ENCODE data around the gene GRM7. TPM values are rescaled to one million over a fixed set of nuclear protein-coding genes. Genes with fewer than 3 reads are reported as not detected.
"Not testable (repeated sequence)": the region's sequence is repeated elsewhere in the genome, so short reads cannot be mapped to it uniquely, and the experiment has no call there.

The GRM7 gene
- total and polyA plus RNA-seq, 5 donors from 2014 or later = not detected

- no peak overlapping the region for H3K27ac Mint-ChIP-seq
- Histone ChIP-seq H3K27me3 (ENCODE audit: control insufficient read depth, insufficient read depth, low read length) (no peaks in the 10 kb centered on the region), H3K36me3 (ENCODE audit: control insufficient read depth, insufficient read depth, low read length) (no peaks in the 10 kb centered on the region), H3K4me1 (ENCODE audit: control insufficient read depth, insufficient read depth, low read length, poor library complexity, severe bottlenecking) (no peaks in the 10 kb centered on the region), H3K9me3 (ENCODE audit: control insufficient read depth in 2 of 2, low read length in 2 of 2) (no peaks in the 10 kb centered on the region), H3K27ac (ENCODE audit: insufficient read depth, low read length, poor library complexity, severe bottlenecking) (no peak overlapping the region), H3K4me3 (ENCODE audit: low read depth, low read length) (no peak overlapping the region)
- no peak overlapping the region for H3K4me3 Mint-ChIP-seq
- no peak for DNase-seq
- no peak for ATAC-seq (ENCODE audit: low read depth in 2 of 2)
- H3K4me1 Mint-ChIP-seq = no peaks in the 10 kb centered on the region
- H3K9me3 Mint-ChIP-seq = peaks cover 0 to 5% (median 2%) of the 10 kb centered on the region in 7 donors
- no peaks in the 10 kb centered on the region for H3K36me3 Mint-ChIP-seq
- H3K27me3 Mint-ChIP-seq = no peaks in the 10 kb centered on the region
Measured at GRCh38 chr3:6915898-6916297, 55.0 kb downstream of the GRM7 start.

- Histone ChIP-seq H3K4me3 (ENCODE audit: low read depth, low read length) (no peak overlapping the region), H3K27me3 (ENCODE audit: control insufficient read depth, insufficient read depth, low read length) (no peaks in the 10 kb centered on the region), H3K9me3 (ENCODE audit: control insufficient read depth in 2 of 2, low read length in 2 of 2) (no peaks in the 10 kb centered on the region), H3K27ac (ENCODE audit: insufficient read depth, low read length, poor library complexity, severe bottlenecking) (no peak overlapping the region), H3K4me1 (ENCODE audit: control insufficient read depth, insufficient read depth, low read length, poor library complexity, severe bottlenecking) (no peaks in the 10 kb centered on the region), H3K36me3 (ENCODE audit: control insufficient read depth, insufficient read depth, low read length) (no peaks in the 10 kb centered on the region)
- DNase-seq (no peak), ATAC-seq (ENCODE audit: low read depth in 2 of 2) (no peak)
- H3K4me1 Mint-ChIP-seq = no peaks in the 10 kb centered on the region
- H3K9me3 Mint-ChIP-seq = peaks cover 1 to 10% (median 4%) of the 10 kb centered on the region in 7 donors
- H3K36me3 Mint-ChIP-seq = no peaks in the 10 kb centered on the region
- H3K4me3 Mint-ChIP-seq = no peak overlapping the region
- H3K27ac Mint-ChIP-seq = no peak overlapping the region
- no peaks in the 10 kb centered on the region for H3K27me3 Mint-ChIP-seq
Measured at GRCh38 chr3:6921066-6921465, 60.2 kb downstream of the GRM7 start.

GRCh38 chr3:6921876-6922275 is 61.0 kb downstream of the GRM7 start:
- no peak overlapping the region for H3K27ac Mint-ChIP-seq
- no peaks in the 10 kb centered on the region for H3K4me1 ChIP-seq (ENCODE audit: control insufficient read depth, insufficient read depth, low read length, poor library complexity, severe bottlenecking)
- ATAC-seq (ENCODE audit: low read depth in 2 of 2) (no peak), DNase-seq (no peak)
- no peaks in the 10 kb centered on the region for H3K27me3 ChIP-seq (ENCODE audit: control insufficient read depth, insufficient read depth, low read length)
- no peak overlapping the region for H3K4me3 ChIP-seq (ENCODE audit: low read depth, low read length)
- H3K36me3 Mint-ChIP-seq = no peaks in the 10 kb centered on the region
- no peak overlapping the region for H3K4me3 Mint-ChIP-seq
- H3K27me3 Mint-ChIP-seq = no peaks in the 10 kb centered on the region
- peaks cover 1 to 10% (median 4%) of the 10 kb centered on the region in 7 donors for H3K9me3 Mint-ChIP-seq
- no peaks in the 10 kb centered on the region for H3K4me1 Mint-ChIP-seq
- no peaks in the 10 kb centered on the region for H3K9me3 ChIP-seq (ENCODE audit: control insufficient read depth in 2 of 2, low read length in 2 of 2)
- H3K36me3 ChIP-seq (ENCODE audit: control insufficient read depth, insufficient read depth, low read length) = no peaks in the 10 kb centered on the region
- H3K27ac ChIP-seq (ENCODE audit: insufficient read depth, low read length, poor library complexity, severe bottlenecking) = no peak overlapping the region

- Histone ChIP-seq H3K4me1 (ENCODE audit: control insufficient read depth, insufficient read depth, low read length, poor library complexity, severe bottlenecking) (no peaks in the 10 kb centered on the region), H3K36me3 (ENCODE audit: control insufficient read depth, insufficient read depth, low read length) (no peaks in the 10 kb centered on the region), H3K27ac (ENCODE audit: insufficient read depth, low read length, poor library complexity, severe bottlenecking) (no peak overlapping the region), H3K4me3 (ENCODE audit: low read depth, low read length) (no peak overlapping the region), H3K27me3 (ENCODE audit: control insufficient read depth, insufficient read depth, low read length) (no peaks in the 10 kb centered on the region), H3K9me3 (ENCODE audit: control insufficient read depth in 2 of 2, low read length in 2 of 2) (no peaks in the 10 kb centered on the region)
- H3K4me1 Mint-ChIP-seq = no peaks in the 10 kb centered on the region
- H3K4me3 Mint-ChIP-seq = no peak overlapping the region
- H3K27ac Mint-ChIP-seq = no peak overlapping the region
- DNase-seq (no peak), ATAC-seq (ENCODE audit: low read depth in 2 of 2) (no peak)
- no peaks in the 10 kb centered on the region for H3K36me3 Mint-ChIP-seq
- no peaks in the 10 kb centered on the region for H3K27me3 Mint-ChIP-seq
- H3K9me3 Mint-ChIP-seq = peaks cover 0 to 14% (median 5%) of the 10 kb centered on the region in 7 donors
Measured at GRCh38 chr3:6928064-6928463, 67.1 kb downstream of the GRM7 start.

- ATAC-seq (ENCODE audit: low read depth in 2 of 2) (no peak), DNase-seq (no peak)
- Histone ChIP-seq H3K4me3 (ENCODE audit: low read depth, low read length) (no peak overlapping the region), H3K9me3 (ENCODE audit: control insufficient read depth in 2 of 2, low read length in 2 of 2) (no peaks in the 10 kb centered on the region), H3K27ac (ENCODE audit: insufficient read depth, low read length, poor library complexity, severe bottlenecking) (no peak overlapping the region), H3K4me1 (ENCODE audit: control insufficient read depth, insufficient read depth, low read length, poor library complexity, severe bottlenecking) (no peaks in the 10 kb centered on the region), H3K27me3 (ENCODE audit: control insufficient read depth, insufficient read depth, low read length) (no peaks in the 10 kb centered on the region), H3K36me3 (ENCODE audit: control insufficient read depth, insufficient read depth, low read length) (no peaks in the 10 kb centered on the region)
- Mint-ChIP-seq H3K36me3 (no peaks in the 10 kb centered on the region), H3K4me3 (no peak overlapping the region), H3K27ac (no peak overlapping the region), H3K4me1 (no peaks in the 10 kb centered on the region), H3K9me3 (peaks cover 1 to 15% (median 4%) of the 10 kb centered on the region in 7 donors), H3K27me3 (no peaks in the 10 kb centered on the region)
Measured at GRCh38 chr3:6929918-6930317, 69.0 kb downstream of the GRM7 start.

GRCh38 chr3:6935418-6935817 is 74.5 kb downstream of the GRM7 start:
- not testable (repeated sequence) for H3K27me3 Mint-ChIP-seq; H3K4me3 Mint-ChIP-seq; H3K4me1 Mint-ChIP-seq; H3K27me3 ChIP-seq (ENCODE audit: control insufficient read depth, insufficient read depth, low read length); H3K36me3 Mint-ChIP-seq; H3K4me1 ChIP-seq (ENCODE audit: control insufficient read depth, insufficient read depth, low read length, poor library complexity, severe bottlenecking); ATAC-seq (ENCODE audit: low read depth in 2 of 2); H3K4me3 ChIP-seq (ENCODE audit: low read depth, low read length); H3K27ac Mint-ChIP-seq; H3K36me3 ChIP-seq (ENCODE audit: control insufficient read depth, insufficient read depth, low read length); H3K9me3 ChIP-seq (ENCODE audit: control insufficient read depth in 2 of 2, low read length in 2 of 2); H3K27ac ChIP-seq (ENCODE audit: insufficient read depth, low read length, poor library complexity, severe bottlenecking); DNase-seq
- peaks cover 0 to 15% (median 4%) of the 10 kb centered on the region in 7 donors for H3K9me3 Mint-ChIP-seq

- no peak overlapping the region for H3K27ac ChIP-seq (ENCODE audit: insufficient read depth, low read length, poor library complexity, severe bottlenecking)
- Mint-ChIP-seq H3K27ac (no peak overlapping the region), H3K4me3 (no peak overlapping the region), H3K27me3 (no peaks in the 10 kb centered on the region), H3K36me3 (no peaks in the 10 kb centered on the region), H3K9me3 (peaks cover 0 to 15% (median 4%) of the 10 kb centered on the region in 7 donors), H3K4me1 (no peaks in the 10 kb centered on the region)
- H3K4me3 ChIP-seq (ENCODE audit: low read depth, low read length) = no peak overlapping the region
- no peaks in the 10 kb centered on the region for H3K9me3 ChIP-seq (ENCODE audit: control insufficient read depth in 2 of 2, low read length in 2 of 2)
- no peak for DNase-seq
- no peaks in the 10 kb centered on the region for H3K4me1 ChIP-seq (ENCODE audit: control insufficient read depth, insufficient read depth, low read length, poor library complexity, severe bottlenecking)
- no peaks in the 10 kb centered on the region for H3K36me3 ChIP-seq (ENCODE audit: control insufficient read depth, insufficient read depth, low read length)
- no peaks in the 10 kb centered on the region for H3K27me3 ChIP-seq (ENCODE audit: control insufficient read depth, insufficient read depth, low read length)
- ATAC-seq (ENCODE audit: low read depth in 2 of 2) = no peak
Measured at GRCh38 chr3:6935970-6936369, 75.1 kb downstream of the GRM7 start.

GRCh38 chr3:6962801-6963200 is 101.9 kb downstream of the GRM7 start:
- Histone ChIP-seq H3K36me3 (ENCODE audit: control insufficient read depth, insufficient read depth, low read length) (no peaks in the 10 kb centered on the region), H3K4me3 (ENCODE audit: low read depth, low read length) (no peak overlapping the region), H3K9me3 (ENCODE audit: control insufficient read depth in 2 of 2, low read length in 2 of 2) (no peaks in the 10 kb centered on the region), H3K27ac (ENCODE audit: insufficient read depth, low read length, poor library complexity, severe bottlenecking) (no peak overlapping the region), H3K4me1 (ENCODE audit: control insufficient read depth, insufficient read depth, low read length, poor library complexity, severe bottlenecking) (no peaks in the 10 kb centered on the region), H3K27me3 (ENCODE audit: control insufficient read depth, insufficient read depth, low read length) (no peaks in the 10 kb centered on the region)
- Mint-ChIP-seq H3K9me3 (peaks cover 0 to 7% (median 2%) of the 10 kb centered on the region in 7 donors), H3K27me3 (no peaks in the 10 kb centered on the region), H3K27ac (no peak overlapping the region), H3K4me3 (no peak overlapping the region), H3K36me3 (no peaks in the 10 kb centered on the region), H3K4me1 (no peaks in the 10 kb centered on the region)
- DNase-seq (no peak), ATAC-seq (ENCODE audit: low read depth in 2 of 2) (no peak)

All from CD4-positive, CD25-positive, alpha-beta regulatory T cell (primary cell).